Activated CD4-positive, alpha-beta T cell treated with anti-CD3 and anti-CD28 coated beads, Interleukin-2, amount 50 U/mL, for 1 hour (primary cell): ENCODE data around the gene TAS2R38.

ENCODE experiments used
- DNase-seq: peaks from one replicate; pipeline ENCODE4 v3.0.0-alpha.2; 2020

The TAS2R38 gene

GRCh38 chr7:141975806-141976523, 2.4 kb upstream of the TAS2R38 start:
- peak; percentile 59 for DNase-seq

DNA sequence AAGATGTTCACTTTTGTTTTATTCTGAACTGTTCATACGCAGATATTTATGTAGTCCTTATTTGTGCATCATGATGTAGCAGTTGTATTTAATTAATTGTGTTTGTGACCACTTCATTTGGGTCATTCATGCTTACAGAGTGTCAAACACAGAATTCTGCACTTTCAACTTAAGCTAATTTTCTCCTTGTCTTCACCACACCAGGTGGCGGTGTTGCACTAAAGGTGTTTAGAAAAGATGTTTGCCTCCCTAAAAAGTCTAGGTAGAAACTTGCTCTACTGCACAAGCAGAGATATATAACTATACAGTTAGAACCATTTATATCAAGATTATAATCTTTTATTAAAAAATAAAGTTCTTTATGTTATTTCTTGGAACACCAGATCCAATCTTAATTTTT, 1.3 kb upstream of the TAS2R38 start:
- DNase-seq: peak; percentile 3

DNA sequence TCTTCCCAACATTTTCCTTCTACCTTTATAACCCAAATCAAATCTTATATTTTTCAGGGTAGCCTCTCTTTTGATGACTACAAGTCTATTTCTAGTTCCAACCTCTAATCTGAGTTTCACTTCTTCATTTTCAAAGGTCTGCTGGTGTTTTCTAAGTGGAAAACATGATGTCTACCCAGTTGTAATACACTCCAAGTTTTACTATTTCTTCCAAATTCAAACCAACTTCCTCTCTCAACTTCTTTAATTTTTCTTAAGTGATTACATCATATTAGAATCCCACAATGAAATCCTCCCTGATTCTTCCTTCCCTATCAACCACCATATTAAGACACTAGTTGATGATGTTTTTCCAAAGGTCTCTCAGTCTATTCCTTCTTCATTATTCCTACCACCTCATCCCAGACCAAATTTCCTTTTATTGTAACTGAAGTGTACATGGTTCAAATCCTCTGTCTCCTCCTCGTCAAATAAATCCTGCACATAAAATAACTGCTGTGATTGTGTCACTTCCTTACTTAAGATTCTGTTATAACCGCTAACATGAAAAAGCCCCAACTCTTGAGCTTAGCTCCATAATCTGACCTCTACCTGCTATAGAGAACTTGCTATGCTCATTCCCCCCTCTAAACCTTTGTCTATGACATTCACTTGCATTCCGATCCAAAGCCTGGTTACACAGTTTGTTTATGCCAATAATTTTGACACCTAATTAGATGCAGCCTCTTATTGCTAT, 12.7 kb downstream of the TAS2R38 start:
- no peak for DNase-seq

GRCh38 chr7:141956084-141956483, 17.5 kb downstream of the TAS2R38 start:
- no peak for DNase-seq

- DNase-seq: no peak
These were observed 19.2 kb downstream of the TAS2R38 start for GRCh38 chr7:141954334-141954733.

DNA sequence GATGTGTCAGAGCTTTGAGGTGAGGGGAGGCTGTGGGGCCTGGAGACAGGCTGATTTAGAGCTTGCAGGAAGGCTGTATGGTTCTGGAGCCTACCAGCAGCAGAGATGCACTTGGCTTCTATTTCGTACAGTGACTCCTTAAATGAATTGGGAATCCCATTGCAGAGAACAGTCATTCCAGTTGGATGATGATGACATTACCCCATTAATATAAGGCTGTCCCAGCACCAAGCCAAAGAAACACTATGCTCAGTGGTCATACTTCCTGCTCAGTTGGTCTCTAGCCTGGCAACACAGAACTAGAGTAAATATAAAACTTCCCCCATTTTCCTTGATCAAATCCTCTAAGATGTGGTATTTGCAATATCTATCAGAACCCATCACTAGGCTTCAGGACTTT, 21.1 kb downstream of the TAS2R38 start:
- no peak for DNase-seq

DNA sequence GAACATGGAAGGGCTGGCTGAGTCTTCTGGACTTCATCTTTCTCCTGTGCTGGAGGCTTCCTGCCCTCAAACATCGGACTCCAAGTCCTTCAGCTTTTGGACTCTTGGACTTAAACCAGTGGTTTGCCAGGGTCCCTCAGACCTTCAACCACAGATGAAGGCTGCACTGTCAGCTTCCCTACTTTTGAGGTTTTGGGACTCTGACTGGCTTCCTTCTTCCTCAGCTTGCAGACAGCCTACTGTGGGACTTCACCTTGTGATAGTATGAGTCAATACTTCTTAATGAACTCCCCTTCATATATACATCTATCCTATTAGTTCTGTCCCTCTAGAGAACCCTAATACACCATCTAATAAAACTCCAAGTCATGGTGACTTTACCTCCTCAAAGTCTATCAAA, 22.8 kb downstream of the TAS2R38 start:
- DNase-seq: no peak

GRCh38 chr7:141949911-141950310, 23.7 kb downstream of the TAS2R38 start:
- no peak for DNase-seq

GRCh38 chr7:141949451-141949850, 24.1 kb downstream of the TAS2R38 start:
- no peak for DNase-seq

DNA sequence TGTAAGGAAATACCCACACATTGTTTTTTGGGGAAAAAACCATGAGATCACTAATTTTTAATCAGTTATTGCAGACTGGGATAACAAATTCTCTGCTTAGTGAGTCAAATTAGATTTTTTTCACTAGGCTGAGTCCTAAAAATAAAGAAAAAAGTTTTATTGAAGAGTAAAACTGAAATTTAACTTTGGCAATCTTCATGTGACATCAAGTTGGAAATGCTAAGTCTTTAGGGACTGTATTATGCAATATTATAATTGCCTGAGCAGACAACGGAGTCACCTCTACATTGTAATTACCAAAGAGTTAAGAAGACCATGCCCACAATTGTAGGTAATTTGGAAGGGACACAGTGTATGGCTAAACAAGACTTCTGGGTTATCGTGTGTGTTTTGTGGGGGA, 24.6 kb downstream of the TAS2R38 start:
- no peak for DNase-seq

DNA sequence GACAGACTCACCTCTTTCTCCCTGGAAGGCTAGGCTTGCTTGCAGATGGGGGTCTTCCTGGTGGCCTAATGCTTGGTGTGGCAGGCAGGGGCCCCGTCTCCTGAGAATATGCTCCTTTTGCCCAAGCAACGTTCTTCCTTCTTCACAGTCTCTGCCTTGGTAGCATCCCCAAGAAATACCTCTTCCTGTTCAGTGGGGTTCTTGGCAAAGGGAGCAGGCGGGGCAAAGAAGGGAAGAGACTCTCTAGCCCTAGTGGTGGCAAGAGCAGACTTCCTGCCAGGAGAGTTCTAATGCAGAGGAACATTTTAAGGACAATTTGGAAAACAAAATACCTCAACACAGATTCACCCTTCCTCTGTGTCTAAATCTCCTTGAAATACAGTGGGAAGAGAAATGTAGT, 26.8 kb downstream of the TAS2R38 start, which contains the start of gene CLEC5A:
Gene CLEC5A, minus strand, starts transcription at position 179 of the 400 bp plus-strand sequence. CDS start 682 bp downstream, outside the sequence.
- DNase-seq: no peak

DNA sequence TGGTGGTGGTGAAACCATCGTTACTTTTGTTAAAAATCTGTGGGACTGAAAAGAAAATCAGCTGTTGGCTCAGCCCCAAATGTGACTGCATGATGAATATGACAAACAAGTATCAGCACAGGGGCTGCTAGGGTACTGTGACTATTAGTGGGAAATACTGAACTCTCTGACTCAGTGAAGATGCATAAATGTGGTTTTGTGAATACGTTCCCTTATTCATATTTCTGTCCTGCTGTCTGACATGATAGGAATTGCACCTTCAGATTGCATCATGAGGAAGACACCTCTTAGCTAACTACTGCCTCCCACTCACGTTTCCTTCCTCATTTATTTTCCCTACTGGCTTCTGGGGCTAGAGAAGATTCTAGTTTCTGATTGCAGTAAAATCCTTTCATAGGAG, 28.2 kb downstream of the TAS2R38 start:
- no peak for DNase-seq

DNA sequence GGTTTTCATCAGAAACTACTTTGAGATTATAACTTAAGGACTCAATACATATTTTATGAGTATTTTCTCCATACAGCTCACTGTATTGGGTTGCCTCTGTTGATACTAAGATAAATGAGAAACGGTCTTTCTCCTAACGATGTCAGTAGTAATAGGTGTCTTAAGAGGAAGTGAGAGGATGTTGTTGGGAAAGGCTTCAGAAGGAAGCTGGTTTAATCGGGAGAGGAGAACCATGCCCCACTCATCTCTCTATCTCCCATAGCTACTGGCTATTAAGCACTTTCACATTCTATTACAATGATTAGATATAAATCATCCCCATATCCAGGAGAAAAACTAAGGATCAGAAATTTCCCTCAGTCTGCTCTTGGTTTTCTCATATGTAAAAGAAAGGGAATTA, 28.8 kb downstream of the TAS2R38 start:
- no peak for DNase-seq

DNA sequence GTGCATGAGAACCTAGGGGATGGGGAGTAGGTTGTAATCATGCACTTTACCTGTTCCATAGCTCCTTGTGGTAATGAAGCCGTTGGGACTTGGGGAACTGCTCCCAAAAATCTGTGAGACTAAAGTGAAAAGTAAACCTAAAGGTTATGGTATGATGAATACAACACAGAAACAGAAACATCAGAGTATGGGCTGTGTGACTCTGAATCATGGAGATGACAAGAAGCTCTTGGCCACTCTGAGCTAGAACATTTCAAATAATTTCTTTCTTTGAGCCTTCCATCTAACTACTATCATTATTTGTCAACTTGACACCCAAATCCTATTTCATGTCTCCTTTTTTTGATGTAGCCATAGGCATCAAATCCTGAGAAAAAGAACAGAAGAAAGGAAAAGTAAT, 29.7 kb downstream of the TAS2R38 start:
- no peak for DNase-seq

GRCh38 chr7:141941075-141941474, 32.5 kb downstream of the TAS2R38 start:
- DNase-seq: no peak

DNA sequence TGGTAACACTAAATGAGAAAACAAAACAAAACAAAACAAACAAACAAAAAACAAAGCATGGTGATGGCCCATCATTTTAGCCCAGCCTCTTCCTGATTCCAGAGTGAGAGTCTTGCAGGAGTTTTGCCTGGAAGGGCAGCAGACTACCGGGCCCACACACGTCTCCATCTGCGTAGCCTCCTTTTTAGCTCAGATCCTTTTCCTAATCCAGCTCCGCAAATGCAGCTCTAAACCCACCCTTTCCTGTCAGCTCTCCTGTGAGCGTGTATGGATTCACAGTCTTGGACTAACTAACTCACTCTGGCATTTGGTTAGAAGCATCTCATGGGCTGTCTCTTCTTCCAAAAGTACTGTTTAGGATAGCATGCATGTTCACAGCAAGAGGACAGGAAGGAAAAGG, 43.4 kb downstream of the TAS2R38 start:
- DNase-seq: no peak

- DNase-seq: no peak
These were observed 44.8 kb downstream of the TAS2R38 start for GRCh38 chr7:141928845-141929195.

DNA sequence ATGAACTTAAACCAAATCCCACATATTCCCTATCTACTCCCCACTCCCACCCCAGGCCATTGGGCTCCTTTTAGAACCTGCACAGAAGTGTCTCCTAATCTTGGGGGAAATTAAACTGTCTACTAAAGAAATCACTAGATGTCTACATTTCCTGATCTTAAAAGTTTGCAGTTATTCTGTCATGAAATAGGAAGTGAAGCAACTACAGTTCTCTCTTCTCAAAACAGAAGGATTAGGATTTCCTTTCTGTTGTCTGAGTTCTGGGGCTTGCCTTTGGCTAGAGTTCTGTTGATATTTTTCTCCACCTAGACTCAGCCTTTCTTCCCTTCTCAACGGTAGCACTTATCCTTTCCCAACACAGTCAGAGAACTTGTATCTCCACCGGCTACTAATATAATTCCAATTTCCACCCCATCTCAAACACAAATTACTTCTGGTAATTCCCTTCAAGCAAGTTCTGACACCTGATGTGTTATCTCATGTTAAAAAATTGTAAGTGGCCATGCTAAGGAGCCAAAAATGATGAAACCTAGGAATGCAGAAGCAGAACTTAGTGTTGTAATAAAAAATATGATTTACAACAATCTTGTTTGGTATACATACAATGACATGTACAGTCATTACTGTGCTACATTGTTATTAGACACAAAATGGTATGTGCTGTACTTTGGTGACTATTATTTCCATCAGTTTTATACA, 45.3 kb downstream of the TAS2R38 start:
- DNase-seq: no peak
